ENCODE data around the gene PWWP2B.
"Not testable (repeated sequence)": the region's sequence is repeated elsewhere in the genome, so short reads cannot be mapped to it uniquely, and the experiment has no call there.

PWWP2B gene

DNA sequence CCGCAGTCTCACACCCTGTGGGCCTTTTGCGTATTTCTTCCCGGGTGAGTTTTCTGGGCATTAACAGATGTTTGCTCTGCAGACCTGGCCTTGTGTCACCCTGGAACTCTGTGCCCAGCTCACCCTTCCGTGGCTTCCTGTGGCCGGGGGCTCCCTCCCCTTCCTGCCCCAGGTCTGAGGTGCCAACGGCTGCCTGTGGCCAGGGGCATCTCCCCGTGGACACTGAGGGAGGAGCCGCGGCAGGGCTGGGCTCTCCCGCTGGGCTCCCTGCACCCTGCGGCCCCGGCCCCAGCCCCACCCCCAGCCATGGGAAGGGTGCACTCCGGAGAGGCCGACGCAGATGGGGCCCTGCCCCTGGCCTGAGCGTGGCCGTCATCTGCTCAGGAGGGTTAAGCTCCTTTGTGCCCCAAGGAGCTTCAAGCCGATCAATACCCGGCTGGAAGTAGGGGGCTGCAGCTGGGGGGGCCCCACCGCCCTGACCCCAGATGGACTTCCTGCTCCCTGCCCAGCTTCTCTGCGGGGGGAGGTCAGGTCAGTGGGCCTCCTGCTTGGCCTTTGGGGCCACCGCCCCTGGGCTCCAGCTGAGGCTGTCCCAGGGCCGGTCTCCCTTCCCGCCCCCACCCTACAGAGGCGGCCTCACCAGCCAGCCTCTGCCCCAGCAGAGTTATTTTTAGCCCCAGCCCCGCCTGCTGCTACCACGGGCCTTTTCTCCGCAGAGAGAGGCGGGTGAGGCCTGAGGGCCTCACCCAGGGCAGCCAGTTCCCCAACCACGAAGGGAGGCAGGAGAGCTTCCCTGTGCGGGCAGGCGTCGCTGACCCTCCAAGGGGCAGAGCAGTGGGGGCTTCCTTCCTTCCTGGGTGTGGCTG lies 24.2 kb downstream of the PWWP2B start:
- DNase-seq, result peak; percentile 63 to 68

GRCh38 chr10:132421847-132422751 lies 25.1 kb downstream of the PWWP2B start:
- DNase-seq, result peak; percentile 25 to 55

DNA sequence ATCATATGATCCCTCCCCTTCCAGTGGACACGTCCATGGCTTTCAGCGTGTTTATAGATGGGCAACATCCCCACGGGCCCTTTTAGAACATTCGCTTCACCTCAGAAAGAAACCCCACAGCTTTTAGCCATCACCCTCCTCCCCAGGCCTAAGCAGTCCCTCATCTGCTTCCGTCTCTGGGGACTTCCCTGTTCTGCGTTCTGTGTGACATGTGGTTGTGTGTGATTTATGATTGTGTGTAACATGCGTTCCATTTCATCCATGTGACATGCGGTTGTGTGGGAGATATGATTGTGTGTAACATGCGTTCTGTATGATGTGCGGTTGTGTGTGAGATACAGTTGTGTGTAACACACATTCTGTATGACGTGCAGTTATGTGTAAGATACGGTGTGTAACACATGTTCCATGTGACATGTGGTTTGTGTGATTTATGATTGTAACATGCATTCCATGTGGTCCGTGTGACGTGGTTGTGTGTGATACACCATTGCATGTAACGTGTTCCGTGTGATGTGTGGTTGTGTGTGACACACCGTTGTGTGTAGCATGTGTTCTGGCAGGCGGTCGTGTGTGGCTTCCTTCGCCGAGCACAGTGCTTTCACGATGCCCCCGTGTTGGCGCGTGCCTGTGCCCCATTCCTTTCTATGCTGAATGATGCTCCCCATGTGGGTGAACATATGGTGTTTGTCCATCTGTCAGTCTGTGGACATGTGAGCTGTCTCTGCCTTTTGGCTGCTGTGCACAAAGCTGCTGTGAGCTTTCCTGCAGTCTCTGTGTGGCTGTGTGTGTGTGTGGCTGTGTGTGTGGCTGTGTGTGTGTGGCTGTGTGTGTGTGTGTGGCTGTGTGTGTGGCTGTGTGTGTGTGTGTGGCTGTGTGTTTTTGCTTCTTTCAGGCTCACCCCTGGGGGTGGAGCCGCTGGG lies 26.2 kb downstream of the PWWP2B start:
- DNase-seq, result peak; percentile 88 to 93

DNA sequence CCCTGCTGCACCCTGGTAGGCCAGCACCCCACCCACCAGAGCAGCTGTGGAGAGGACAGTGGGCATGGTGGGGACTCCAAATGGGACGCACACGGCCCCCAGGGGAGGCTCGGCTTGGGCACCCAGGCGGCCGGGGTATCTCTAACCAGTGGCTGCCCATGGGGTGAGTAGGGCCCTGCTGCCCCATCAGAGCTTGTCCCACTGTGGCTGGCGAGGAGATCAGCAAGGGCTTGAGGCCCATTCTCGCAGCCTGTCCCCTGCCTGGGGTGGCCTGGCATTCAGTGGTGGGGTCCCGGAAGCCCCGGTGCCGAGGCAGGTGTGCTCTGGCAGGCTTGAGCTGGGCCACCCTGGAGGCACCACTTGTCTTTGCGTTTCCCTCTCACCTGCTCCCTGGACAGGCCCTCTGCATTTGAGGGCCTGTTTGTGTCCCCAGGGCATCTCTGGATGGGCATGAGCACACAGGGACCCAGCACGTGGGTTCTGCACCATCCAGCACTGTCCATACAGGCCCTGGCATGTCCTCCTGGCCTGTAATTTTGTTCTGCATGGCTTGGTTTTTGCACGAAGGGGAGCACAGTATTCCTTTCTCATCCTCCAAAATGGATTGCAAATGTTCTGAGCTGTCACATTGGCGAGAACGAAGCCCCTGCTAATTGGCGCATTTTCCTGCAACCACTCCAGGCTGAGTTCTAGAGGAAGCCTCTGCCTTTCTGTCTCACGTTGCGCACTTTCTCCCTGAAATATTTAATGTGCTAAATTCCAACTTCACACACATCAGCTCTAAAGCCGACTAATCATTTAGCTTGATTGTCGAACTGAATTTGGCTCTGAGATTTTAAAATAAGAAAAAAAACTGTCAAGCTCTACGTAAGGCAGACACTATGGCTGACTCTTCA lies 27.2 kb downstream of the PWWP2B start:
- DNase-seq, result no peak

- DNase-seq, result no peak
Observed at GRCh38 chr10:132425029-132425756, 28.2 kb downstream of the PWWP2B start.

GRCh38 chr10:132425757-132426155 lies 28.8 kb downstream of the PWWP2B start:
- no peak for DNase-seq

GRCh38 chr10:132427006-132427771 lies 30.2 kb downstream of the PWWP2B start:
- DNase-seq, result no peak

DNA sequence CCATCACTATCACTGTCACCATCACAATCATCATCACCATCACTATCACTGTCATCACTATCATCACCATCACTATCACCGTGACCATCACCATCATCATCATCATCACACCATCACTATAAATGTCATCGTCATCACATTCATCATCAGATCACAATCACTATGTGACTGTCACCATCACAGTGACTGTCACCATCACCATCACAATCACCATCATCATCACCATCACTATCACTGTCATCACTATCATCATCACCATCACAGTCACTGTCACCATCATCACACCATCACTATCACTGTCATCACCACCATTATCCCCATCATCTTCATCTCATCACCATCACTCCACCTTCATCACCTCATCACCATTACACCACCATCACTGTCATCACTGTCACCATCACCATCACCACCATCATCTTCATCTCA lies 31.0 kb downstream of the PWWP2B start:
- no peak for DNase-seq

- no peak for DNase-seq
Observed at GRCh38 chr10:132428486-132428995, 31.5 kb downstream of the PWWP2B start.

- DNase-seq, result no peak
Observed at GRCh38 chr10:132429281-132430230, 32.6 kb downstream of the PWWP2B start.

- DNase-seq, result no peak
Observed at GRCh38 chr10:132430231-132430743, 33.3 kb downstream of the PWWP2B start.

- no peak for DNase-seq
Observed at GRCh38 chr10:132430861-132431271, 33.9 kb downstream of the PWWP2B start.

- no peak for DNase-seq
Observed at GRCh38 chr10:132431537-132432175, 34.7 kb downstream of the PWWP2B start.

DNA sequence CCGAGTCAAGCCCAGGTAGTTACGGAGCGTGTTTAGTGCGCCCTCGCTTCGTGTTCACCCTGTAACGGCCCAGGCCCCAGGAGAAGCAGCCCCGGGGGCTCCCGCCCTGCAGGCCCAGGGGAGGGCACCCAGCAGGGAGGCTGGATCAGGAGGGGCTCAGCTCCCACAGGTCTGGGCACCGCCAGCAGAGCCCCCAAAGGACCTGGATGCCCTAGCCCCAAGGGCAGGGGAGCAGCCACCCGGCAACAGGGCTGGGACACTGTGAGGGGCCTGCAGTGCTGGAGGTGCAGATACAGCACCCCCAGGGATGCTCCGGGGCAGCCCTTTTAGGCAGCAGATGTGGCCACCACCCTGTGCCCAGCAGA lies 35.2 kb downstream of the PWWP2B start:
- DNase-seq, result no peak

DNA sequence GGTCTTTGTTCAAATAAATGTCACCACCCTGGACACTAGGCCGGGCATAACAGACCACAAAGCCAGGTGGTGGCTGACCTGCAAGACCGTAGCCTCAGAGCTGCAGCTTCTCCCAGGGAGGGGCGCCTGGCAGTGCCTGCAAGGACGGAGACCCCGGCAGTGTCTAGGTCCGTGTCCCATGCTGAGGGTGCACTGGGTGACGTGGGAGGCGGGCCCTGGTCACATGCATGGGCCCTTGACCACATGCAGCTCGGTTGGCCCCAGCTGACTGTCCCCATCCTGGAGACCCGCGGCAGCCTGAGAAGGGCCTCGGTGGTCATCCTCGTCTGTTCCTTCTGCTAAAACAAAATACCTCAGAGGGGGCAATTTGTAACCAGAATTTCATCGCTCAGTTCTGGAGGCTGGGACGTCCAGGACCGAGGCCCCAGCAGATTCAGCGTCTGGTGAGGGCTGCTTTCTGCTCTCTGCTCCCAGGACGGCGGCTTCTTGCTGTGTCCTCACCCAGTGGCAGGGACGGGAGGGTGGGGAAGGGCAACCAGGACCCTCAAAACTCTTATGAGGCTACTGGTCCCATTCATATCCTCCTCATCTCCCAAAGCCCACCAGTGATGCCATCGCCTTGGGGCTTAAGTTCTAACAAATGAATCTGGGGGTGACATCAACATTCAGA lies 36.8 kb downstream of the PWWP2B start:
- DNase-seq, result no peak

GRCh38 chr10:132434405-132435005 lies 37.5 kb downstream of the PWWP2B start:
- peak; percentile 79 to 82 for DNase-seq

GRCh38 chr10:132435320-132435719 lies 38.3 kb downstream of the PWWP2B start:
- DNase-seq, result not testable (repeated sequence)
